GM23338 (cell line): ENCODE data around the gene TRIM56. TPM values are rescaled to one million over a fixed set of nuclear protein-coding genes. Genes with fewer than 3 reads are reported as not detected.
A peak's percentile ranks its signal among the peaks of the same experiment; 100 is the strongest.

Experiments
- ATAC-seq: fragments of 200-7000 bp; cut with Tn5 transposase; 3 replicates; pipeline ENCODE4 v1.9.1; 2020
- DNase-seq: peaks from one replicate; pipeline ENCODE4 v3.0.0-alpha.2; 2015; ENCODE audit warnings: low spot score
- H2AFZ ChIP-seq: fragments of 200-600 bp; sonication (generic); 2 replicates; pipeline ENCODE4 v1.8.0; 2016; ENCODE audit warnings: antibody characterized with exemption, mild to moderate bottlenecking, moderate library complexity
- H3F3A ChIP-seq: fragments of 200-600 bp; sonication (generic); replicated peaks from 2 replicates; pipeline ENCODE4 v1.8.0; 2017; ENCODE audit warnings: antibody characterized with exemption, mixed run types, low read depth
- H3K27ac ChIP-seq: fragments of 200-600 bp; sonication (generic); 2 replicates; pipeline ENCODE4 v1.6.1; 2016; ENCODE audit warnings: low read depth
- H3K27me3 ChIP-seq: fragments of 200-600 bp; sonication (generic); 2 replicates; pipeline ENCODE4 v1.8.0; 2016; ENCODE audit warnings: mild to moderate bottlenecking, mixed run types, moderate library complexity; ENCODE audit not compliant: insufficient read depth
- H3K36me3 ChIP-seq: fragments of 200-600 bp; sonication (generic); 2 replicates; pipeline ENCODE4 v1.8.0; 2016; ENCODE audit warnings: mild to moderate bottlenecking; ENCODE audit not compliant: insufficient read depth
- H3K4me1 ChIP-seq: fragments of 200-600 bp; sonication (generic); 2 replicates; pipeline ENCODE4 v1.8.0; 2016; ENCODE audit warnings: mild to moderate bottlenecking, moderate library complexity; ENCODE audit not compliant: insufficient read depth
- H3K4me2 ChIP-seq: fragments of 200-600 bp; sonication (generic); 2 replicates; pipeline ENCODE4 v1.7.1; 2017; ENCODE audit warnings: mixed run types
- H3K4me3 ChIP-seq: fragments of 200-600 bp; sonication (generic); 2 replicates; pipeline ENCODE4 v1.6.1; 2016; ENCODE audit warnings: mixed run types
- H3K79me2 ChIP-seq: fragments of 200-600 bp; sonication (generic); replicated peaks from 2 replicates; pipeline ENCODE4 v1.8.0; 2017; ENCODE audit warnings: mild to moderate bottlenecking; ENCODE audit not compliant: insufficient read depth
- H3K9me2 ChIP-seq: fragments of 200-600 bp; sonication (generic); 2 replicates; pipeline ENCODE4 v1.8.0; 2017; ENCODE audit not compliant: insufficient read depth
- H4K20me1 ChIP-seq: fragments of 200-600 bp; sonication (generic); replicated peaks from 2 replicates; pipeline ENCODE4 v1.8.0; 2017; ENCODE audit warnings: mild to moderate bottlenecking; ENCODE audit not compliant: insufficient read depth
- H3K27ac Mint-ChIP-seq: 2 replicates; pipeline ENCODE4 v1.8.0; 2020; ENCODE audit warnings: inconsistent platforms, mild to moderate bottlenecking, moderate library complexity, mixed read lengths
- H3K27me3 Mint-ChIP-seq: 3 replicates; pipeline ENCODE4 v1.8.0; 2022; ENCODE audit warnings: low read depth, mild to moderate bottlenecking, moderate library complexity, mixed read lengths, inconsistent platforms; ENCODE audit not compliant: insufficient read depth, poor library complexity
- H3K36me3 Mint-ChIP-seq: 3 replicates; pipeline ENCODE4 v1.8.0; 2021; ENCODE audit warnings: low read depth, mild to moderate bottlenecking, inconsistent platforms, moderate library complexity, mixed read lengths
- H3K4me1 Mint-ChIP-seq: 3 replicates; pipeline ENCODE4 v1.8.0; 2020; ENCODE audit warnings: mild to moderate bottlenecking, inconsistent platforms, mixed read lengths
- H3K4me3 Mint-ChIP-seq: 3 replicates; pipeline ENCODE4 v1.8.0; 2021; ENCODE audit warnings: moderate library complexity, mild to moderate bottlenecking, inconsistent platforms, mixed read lengths
- H3K9me3 Mint-ChIP-seq: 3 replicates; pipeline ENCODE4 v1.8.0; 2020; ENCODE audit warnings: moderate library complexity, mild to moderate bottlenecking, inconsistent platforms, mixed read lengths
- CTCF ChIP-seq, 2 experiments: fragments of 200-600 bp in 1 of 2; sonication (generic) in 1 of 2; conservative IDR thresholded peaks; 2 replicates each; pipeline versions ENCODE4 v1.5.1 to v1.6.1; 2016 to 2017; ENCODE audit warnings: antibody characterized with exemption in 2 of 2, low read depth in 2 of 2, mild to moderate bottlenecking in 2 of 2, moderate library complexity in 1 of 2
- JUNB ChIP-seq: IDR thresholded peaks from one replicate; pipeline ENCODE4 v1.6.1; 2016; ENCODE audit warnings: antibody characterized with exemption; ENCODE audit not compliant: unreplicated experiment
- POLR2AphosphoS5 ChIP-seq: IDR thresholded peaks from 2 replicates; pipeline ENCODE4 v1.6.1; 2016; ENCODE audit warnings: antibody characterized with exemption, low read depth
- REST ChIP-seq: IDR thresholded peaks from one replicate; pipeline ENCODE4 v1.6.1; 2018; ENCODE audit warnings: antibody characterized with exemption; ENCODE audit not compliant: unreplicated experiment
- ZNF462 ChIP-seq: fragments of 250-450 bp; sonication (Bioruptor Pico); IDR thresholded peaks from 2 replicates; pipeline ENCODE4 v1.5.0; 2020; ENCODE audit warnings: mild to moderate bottlenecking, moderate library complexity
- polyA plus RNA-seq: library from polyadenylated mRNA; unstranded; fragments of >200 nt; fragmentation: Nextera tagmentation; extraction: Ambion mirVana; gene quantifications from 2 replicates; pipeline ENCODE4 v1.2.1, GENCODE V29; 2016
- total RNA-seq: library from RNA; depleted of rRNA; stranded (reverse); fragments of >200 nt; shearing (Covaris generic); gene quantifications from 2 replicates; pipeline ENCODE4 v1.2.3, GENCODE V29; 2014

The TRIM56 gene
- total and polyA plus RNA-seq, 2 experiments from 2014 or later, result 10.0 to 15.7 TPM

- H4K20me1 ChIP-seq, result no peaks in the 10 kb centered on the region
- TF ChIP-seq CTCF (conservative IDR thresholded peaks at IDR 0.05; ENCODE audit: low read depth in 2 of 2), result peak; percentile 84
- TF ChIP-seq REST, result no peak
- H3K27me3 ChIP-seq, result no peaks in the 10 kb centered on the region
- H3K79me2 ChIP-seq, result no peaks in the 10 kb centered on the region
- H2AFZ ChIP-seq, result no peak overlapping the region
- H3K9me2 ChIP-seq, result no peaks in the 10 kb centered on the region
- Mint-ChIP-seq H3K4me3 (no peak overlapping the region), H3K36me3 (peaks cover 26% of the 10 kb centered on the region), H3K27ac (no peak overlapping the region), H3K4me1 (peaks cover 15% of the 10 kb centered on the region), H3K9me3 (peaks cover 22% of the 10 kb centered on the region), H3K27me3 (peaks cover 13% of the 10 kb centered on the region)
- DNase-seq, result peak; percentile 87
- no peak overlapping the region for H3K4me2 ChIP-seq
- no peak overlapping the region for H3K27ac ChIP-seq
- peaks cover 6% of the 10 kb centered on the region for H3K4me1 ChIP-seq
- ATAC-seq, result peak; percentile 86
- H3K4me3 ChIP-seq, result no peak overlapping the region
- no peaks in the 10 kb centered on the region for H3K36me3 ChIP-seq
- H3F3A ChIP-seq, result peaks cover 3% of the 10 kb centered on the region; the same call in 1 of the 2 replicates
Observed at GRCh38 chr7:101094791-101095375, 9.6 kb downstream of the TRIM56 start.

- H3K27ac Mint-ChIP-seq, result no peak overlapping the region
- ATAC-seq, result no peak
- no peak overlapping the region for H3K4me2 ChIP-seq
- TF ChIP-seq JUNB, result no peak
- TF ChIP-seq POLR2AphosphoS5, result no peak
- TF ChIP-seq ZNF462 (CRISPR knock-in tag), result no peak
Observed at GRCh38 chr7:101096331-101096956, 11.2 kb downstream of the TRIM56 start.

More at GRCh38 chr7:101096331-101096956, 11.2 kb downstream of the TRIM56 start:
- H3K27me3 ChIP-seq, result no peaks in the 10 kb centered on the region
- no peaks in the 10 kb centered on the region for H4K20me1 ChIP-seq
- no peak for DNase-seq
- H3K4me1 ChIP-seq, result peaks cover 20% of the 10 kb centered on the region
- no peak overlapping the region for H3K4me3 ChIP-seq
- H3K9me3 Mint-ChIP-seq, result peaks cover 12% of the 10 kb centered on the region
- H3K9me2 ChIP-seq, result no peaks in the 10 kb centered on the region
- H3F3A ChIP-seq, result peaks cover 11% of the 10 kb centered on the region; the same call in 1 of the 2 replicates
- no peaks in the 10 kb centered on the region for H3K79me2 ChIP-seq
- H3K27me3 Mint-ChIP-seq, result peaks cover 13% of the 10 kb centered on the region
- peaks cover 30% of the 10 kb centered on the region for H3K4me1 Mint-ChIP-seq
- no peak overlapping the region for H2AFZ ChIP-seq
- H3K4me3 Mint-ChIP-seq, result no peak overlapping the region
- H3K36me3 ChIP-seq, result no peaks in the 10 kb centered on the region
- no peak overlapping the region for H3K27ac ChIP-seq
- peaks cover 12% of the 10 kb centered on the region for H3K36me3 Mint-ChIP-seq
